GM18505 (cell line): ENCODE results near the gene MGMT.

Experiments used
- ATAC-seq: cut with Tn5 transposase; IDR thresholded peaks from one replicate; pipeline ENCODE4 v1.9.1; 2021; ENCODE audit not compliant: unreplicated experiment
- POLR2A ChIP-seq: IDR thresholded peaks from 4 replicates; pipeline ENCODE4 v1.6.1; 2011; ENCODE audit warnings: borderline replicate concordance; ENCODE audit not compliant: insufficient read depth, insufficient read length; ENCODE audit errors: extremely low read depth

MGMT gene

GRCh38 chr10:129655679-129656031 lies 188.6 kb downstream of the MGMT start:
- TF ChIP-seq POLR2A, result no peak
- no peak for ATAC-seq

GRCh38 chr10:129656642-129657041 lies 189.6 kb downstream of the MGMT start:
- ATAC-seq, result no peak
- no peak for TF ChIP-seq POLR2A

- no peak for TF ChIP-seq POLR2A
- ATAC-seq, result no peak
These were observed 190.4 kb downstream of the MGMT start for GRCh38 chr10:129657297-129658017.

GRCh38 chr10:129658376-129659072 lies 191.5 kb downstream of the MGMT start:
- TF ChIP-seq POLR2A, result no peak
- no peak for ATAC-seq

DNA sequence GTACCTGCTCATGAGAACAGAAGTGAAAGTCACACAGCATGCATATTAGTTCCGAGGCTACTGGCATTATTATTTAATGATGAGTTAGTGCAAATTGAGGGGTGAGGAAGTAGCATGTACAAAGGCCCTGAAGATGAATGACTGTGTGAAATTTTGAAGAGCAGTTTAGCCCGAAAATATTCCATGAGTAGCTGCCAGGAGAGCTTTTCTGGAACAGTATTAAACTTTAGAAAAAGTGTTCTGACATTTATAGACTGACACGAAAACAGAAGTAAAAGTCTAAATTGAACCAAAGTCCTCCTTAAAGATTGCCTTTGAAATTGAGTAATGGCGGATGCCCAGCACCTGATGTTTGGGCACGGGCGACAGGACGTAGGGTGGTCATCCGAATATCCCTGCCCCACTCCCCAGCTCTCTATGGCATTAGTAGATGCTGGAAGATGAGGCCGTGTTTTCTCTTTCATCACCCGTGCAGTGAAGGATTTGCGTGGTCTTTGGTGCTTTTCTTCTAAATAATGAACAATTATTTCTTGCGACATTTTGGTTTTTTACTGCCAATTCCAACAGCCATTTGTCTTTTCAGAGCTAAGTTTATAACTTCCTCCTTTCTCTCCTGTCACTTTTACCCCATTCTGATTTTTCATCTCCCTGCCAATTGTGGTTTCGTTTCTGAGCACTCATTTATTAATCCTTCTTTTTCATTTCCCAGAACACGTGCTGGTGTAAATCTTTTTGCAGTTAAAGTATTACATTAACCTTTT lies 192.6 kb downstream of the MGMT start:
- TF ChIP-seq POLR2A, result no peak
- ATAC-seq, result no peak

DNA sequence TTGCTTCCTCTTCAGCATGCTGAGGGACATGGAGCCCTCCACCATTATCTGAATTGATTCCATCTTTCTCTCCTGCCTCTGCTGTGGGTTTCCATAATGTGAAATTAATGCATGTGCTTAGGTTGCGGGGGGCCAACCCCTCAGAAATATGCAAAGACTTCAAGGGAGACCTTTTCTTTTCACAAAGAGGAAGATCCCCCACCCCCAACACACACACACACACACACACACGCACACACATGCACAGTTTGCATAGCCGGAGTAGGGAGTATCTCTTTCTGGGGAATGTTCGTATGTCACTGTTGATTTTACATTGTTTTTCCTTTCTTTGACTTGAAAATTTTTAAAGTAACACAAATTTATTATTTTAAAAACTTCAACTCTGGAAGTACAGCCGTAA lies 193.5 kb downstream of the MGMT start:
- no peak for ATAC-seq
- TF ChIP-seq POLR2A, result no peak

DNA sequence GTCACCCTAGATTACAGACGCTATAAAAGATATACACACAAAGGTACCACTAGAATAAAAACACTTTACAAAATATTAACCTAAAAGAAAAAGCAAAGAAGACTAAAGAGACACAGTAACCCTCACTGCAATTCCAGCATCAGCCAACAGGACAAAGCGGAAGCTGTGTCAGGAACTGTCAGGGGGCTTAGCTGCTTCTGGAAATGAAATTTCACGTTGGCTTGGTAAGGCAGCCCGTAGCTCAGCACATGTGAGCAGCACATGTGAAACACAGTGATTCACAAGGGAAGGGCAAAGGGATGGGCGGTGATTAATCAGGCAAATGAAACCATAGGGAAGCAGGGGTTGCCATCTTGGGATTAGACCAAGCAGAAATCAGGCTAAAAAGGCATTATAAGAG lies 195.4 kb downstream of the MGMT start:
- no peak for ATAC-seq
- no peak for TF ChIP-seq POLR2A

DNA sequence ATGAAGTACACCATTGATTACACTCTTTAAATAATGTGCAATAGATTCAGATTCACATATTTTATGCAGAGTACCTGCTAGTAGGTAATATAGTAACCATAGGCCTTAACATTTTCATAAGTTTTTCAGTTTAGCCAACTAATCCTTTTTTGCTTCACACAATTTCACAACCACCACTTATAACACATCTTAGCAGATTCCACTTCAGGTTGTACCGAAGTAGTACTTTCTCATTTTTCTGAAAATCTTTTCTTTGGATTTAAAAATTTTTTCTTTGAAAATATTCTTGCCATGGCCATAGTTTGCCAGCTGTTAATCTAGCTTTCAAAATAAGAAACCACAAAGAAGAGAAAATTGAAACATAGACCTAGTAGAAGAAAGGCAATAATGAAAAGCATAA lies 203.1 kb downstream of the MGMT start:
- no peak for TF ChIP-seq POLR2A
- no peak for ATAC-seq

DNA sequence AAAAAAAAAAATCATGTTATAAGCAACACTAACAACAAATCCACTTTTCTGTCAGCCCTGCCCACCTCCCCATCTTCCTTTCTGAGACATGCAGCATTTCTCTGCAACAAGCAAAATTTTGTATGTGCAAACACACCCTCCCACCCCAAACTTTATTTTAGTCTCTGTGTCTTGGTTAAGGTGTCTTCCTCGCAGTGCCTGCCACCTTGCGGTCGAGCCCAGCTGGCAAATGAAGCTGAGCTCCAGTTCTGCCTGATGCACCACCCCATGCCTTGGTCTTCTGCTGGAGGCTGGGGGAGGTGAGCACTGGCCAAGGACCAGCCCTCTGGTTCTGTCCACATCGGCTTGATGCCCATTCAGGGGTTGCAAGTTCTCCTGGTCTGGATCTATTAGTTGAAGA lies 206.3 kb downstream of the MGMT start:
- ATAC-seq, result no peak
- no peak for TF ChIP-seq POLR2A

DNA sequence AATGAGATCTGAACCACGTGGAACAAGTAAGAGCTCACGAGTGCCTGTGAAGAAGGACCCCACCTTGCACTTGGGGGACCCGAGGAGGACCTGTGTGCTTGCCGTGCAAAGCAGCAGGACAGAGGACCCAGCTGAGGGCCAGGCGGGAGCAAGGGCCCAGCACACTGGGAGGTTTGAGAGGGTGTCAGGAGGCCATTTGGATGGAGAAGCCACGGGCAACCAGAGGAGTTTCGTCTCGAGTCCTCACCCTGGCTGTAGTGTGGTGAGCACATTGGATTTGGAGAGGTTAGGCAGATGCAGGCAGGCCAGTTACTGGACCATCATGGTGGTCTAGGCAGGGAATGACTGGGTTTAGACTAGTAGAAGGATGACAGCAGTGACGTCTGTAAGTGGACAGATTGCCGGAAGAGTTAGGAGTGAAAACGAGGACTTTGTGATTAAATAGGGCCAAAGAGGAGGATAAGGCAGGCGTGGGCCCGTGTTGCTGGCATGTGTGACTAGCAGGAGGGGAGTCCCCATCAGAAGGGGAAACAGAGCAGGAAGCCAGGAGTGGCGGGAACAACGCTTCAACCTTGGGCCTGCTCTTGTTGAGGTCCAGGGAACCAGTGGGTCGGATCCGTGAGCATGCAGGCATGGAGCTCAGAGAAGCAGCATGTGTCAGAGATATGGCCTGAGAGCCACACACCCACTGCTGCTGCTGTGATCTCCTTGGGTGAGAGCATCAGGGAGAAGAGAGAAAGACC lies 208.2 kb downstream of the MGMT start:
- no peak for TF ChIP-seq POLR2A
- no peak for ATAC-seq

DNA sequence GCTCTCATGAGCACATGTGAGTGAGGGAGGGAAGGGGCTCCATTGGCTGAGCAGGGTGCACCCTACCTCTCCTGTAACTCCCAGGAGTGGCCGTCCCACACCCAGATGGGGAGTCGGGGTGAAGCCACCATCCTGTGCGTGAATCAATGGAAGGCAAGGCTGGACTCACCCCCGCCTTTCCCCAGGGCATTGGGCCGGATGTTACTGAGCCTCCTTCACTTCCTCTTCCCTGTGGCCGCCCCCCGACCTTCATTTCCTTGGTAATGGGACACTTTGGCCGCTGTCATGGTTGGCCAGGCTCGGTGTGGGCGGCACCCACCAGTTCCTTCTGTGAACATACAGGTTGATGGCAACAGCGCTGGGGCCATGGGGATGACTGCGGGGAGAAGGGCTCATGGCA lies 209.0 kb downstream of the MGMT start:
- no peak for TF ChIP-seq POLR2A
- no peak for ATAC-seq

DNA sequence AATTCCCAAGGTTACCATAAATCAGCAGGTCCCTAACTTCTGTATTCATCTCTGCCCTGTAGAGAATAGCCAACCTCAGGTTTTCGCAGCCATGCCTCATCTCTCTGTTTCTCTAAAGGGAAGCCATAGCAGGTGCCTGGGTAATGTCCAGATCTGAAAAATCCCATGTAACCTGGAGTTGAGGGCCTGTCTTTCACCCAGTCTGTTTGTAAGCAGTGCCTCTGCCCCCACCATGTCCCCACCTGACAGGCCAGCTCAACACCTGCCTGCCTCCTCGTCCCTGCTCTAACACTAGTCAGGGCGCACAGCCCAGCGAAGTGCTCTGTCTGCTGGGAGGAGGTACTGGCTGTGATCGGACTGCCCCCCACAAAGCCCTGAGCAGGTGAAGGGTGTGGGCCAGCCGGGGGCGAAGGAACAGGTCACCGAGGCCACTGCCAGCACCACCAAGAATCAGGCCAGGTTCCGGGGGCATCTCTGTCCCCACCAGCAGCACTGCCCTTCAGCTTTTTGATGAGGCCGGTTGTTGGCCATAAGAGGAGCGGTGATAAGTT lies 210.4 kb downstream of the MGMT start:
- TF ChIP-seq POLR2A, result no peak
- no peak for ATAC-seq

DNA sequence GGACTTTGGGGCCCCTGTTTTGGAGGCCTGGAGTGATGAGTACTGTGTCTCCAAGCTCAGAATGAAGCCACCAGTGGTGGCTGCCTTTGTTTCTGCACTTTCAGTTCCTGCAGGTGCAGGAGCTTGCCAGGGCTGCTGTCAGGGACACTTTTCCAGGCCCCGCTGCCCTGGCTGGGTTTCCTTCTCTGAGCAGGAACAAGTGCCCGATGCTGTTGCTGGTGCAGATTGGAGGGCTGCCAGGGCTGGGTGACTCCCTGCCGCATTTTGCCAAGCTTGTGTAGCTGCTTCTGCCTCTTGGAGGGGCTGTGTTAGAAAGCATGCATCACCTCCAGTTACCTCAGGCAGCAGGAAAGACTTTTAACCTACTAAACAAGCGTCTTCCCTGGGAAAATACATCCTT lies 211.1 kb downstream of the MGMT start:
- TF ChIP-seq POLR2A, result no peak
- no peak for ATAC-seq
